Liver (tissue), 9 donors: ENCODE measurements around the gene INHBB. TPM values are rescaled to one million over a fixed set of nuclear protein-coding genes. Genes with fewer than 3 reads are reported as not detected.

Source experiments
- DNase-seq: peaks from one replicate; pipeline ENCODE4 v3.0.0-alpha.2; 2017; ENCODE audit warnings: low spot score
- H3K27ac ChIP-seq, 2 donors: one replicate each; pipeline ENCODE4 v1.7.0; 2013; ENCODE audit warnings: inconsistent platforms in 2 of 2, low read length in 2 of 2, control low read depth in 1 of 2, low read depth in 1 of 2, mild to moderate bottlenecking in 1 of 2
- H3K27me3 ChIP-seq, 4 donors: one replicate each; pipeline versions ENCODE4 v1.6.1 to v1.7.0; 2013; ENCODE audit warnings: low read length in 3 of 4, inconsistent platforms in 1 of 4, mild to moderate bottlenecking in 1 of 4, moderate library complexity in 1 of 4; ENCODE audit not compliant: control insufficient read depth in 4 of 4, insufficient read depth in 4 of 4
- H3K36me3 ChIP-seq, 4 donors: one replicate each; pipeline versions ENCODE4 v1.6.1 to v1.7.0; 2013; ENCODE audit warnings: low read length in 3 of 4, mild to moderate bottlenecking in 3 of 4, low read depth in 1 of 4, moderate library complexity in 1 of 4; ENCODE audit not compliant: control insufficient read depth in 4 of 4, insufficient read depth in 3 of 4
- H3K4me1 ChIP-seq, 4 donors: one replicate each; pipeline versions ENCODE4 v1.6.1 to v1.7.0; 2013; ENCODE audit warnings: low read length in 3 of 4, mild to moderate bottlenecking in 3 of 4, moderate library complexity in 1 of 4; ENCODE audit not compliant: control insufficient read depth in 4 of 4, insufficient read depth in 4 of 4
- H3K4me3 ChIP-seq, 3 donors: one replicate each; pipeline versions ENCODE4 v1.6.1 to v1.7.0; 2013; ENCODE audit warnings: low read length in 3 of 3, control low read depth in 1 of 3, low read depth in 1 of 3, mild to moderate bottlenecking in 1 of 3
- H3K9ac ChIP-seq, 2 donors: one replicate each; pipeline ENCODE4 v1.7.0; 2013; ENCODE audit warnings: low read length in 2 of 2, mild to moderate bottlenecking in 2 of 2, moderate library complexity in 2 of 2, control low read depth in 1 of 2, low read depth in 1 of 2
- H3K9me3 ChIP-seq, 4 donors: one replicate each; pipeline versions ENCODE4 v1.6.1 to v1.7.0; 2013; ENCODE audit warnings: low read length in 3 of 4; ENCODE audit not compliant: control insufficient read depth in 4 of 4
- EGR1 ChIP-seq, 2 donors: IDR thresholded peaks; 2 replicates each; pipeline ENCODE4 v1.6.1; 2016 to 2018; ENCODE audit warnings: antibody characterized with exemption in 2 of 2, low read depth in 2 of 2
- FOXA1 ChIP-seq: IDR thresholded peaks from 2 replicates; pipeline ENCODE4 v1.6.1; 2016; ENCODE audit warnings: antibody characterized with exemption
- FOXA2 ChIP-seq: IDR thresholded peaks from 2 replicates; pipeline ENCODE4 v1.6.1; 2016; ENCODE audit warnings: antibody characterized with exemption
- GABPA ChIP-seq, 2 donors: IDR thresholded peaks in 1 of 2; conservative IDR thresholded peaks in 1 of 2; 2 replicates each; pipeline ENCODE4 v1.6.1; 2016; ENCODE audit warnings: antibody characterized with exemption in 2 of 2, mild to moderate bottlenecking in 1 of 2, moderate library complexity in 1 of 2
- HNF4A ChIP-seq, 2 donors: conservative IDR thresholded peaks; 2 replicates each; pipeline ENCODE4 v1.6.1; 2016; ENCODE audit warnings: antibody characterized with exemption in 2 of 2, mild to moderate bottlenecking in 2 of 2
- HNF4G ChIP-seq: IDR thresholded peaks from 2 replicates; pipeline ENCODE4 v1.6.1; 2016; ENCODE audit warnings: antibody characterized with exemption
- JUND ChIP-seq, 2 donors: IDR thresholded peaks; 2 replicates each; pipeline ENCODE4 v1.6.1; 2016; ENCODE audit warnings: antibody characterized with exemption in 2 of 2
- NR2F2 ChIP-seq: IDR thresholded peaks from 2 replicates; pipeline ENCODE4 v1.6.1; 2016; ENCODE audit warnings: antibody characterized with exemption
- RAD21 ChIP-seq, 2 donors: IDR thresholded peaks; 2 replicates each; pipeline ENCODE4 v1.6.1; 2016; ENCODE audit warnings: antibody characterized with exemption in 2 of 2, mild to moderate bottlenecking in 2 of 2
- RXRA ChIP-seq, 2 donors: IDR thresholded peaks; 2 replicates each; pipeline ENCODE4 v1.6.1; 2017 to 2018; ENCODE audit warnings: antibody characterized with exemption in 2 of 2, mild to moderate bottlenecking in 1 of 2
- SP1 ChIP-seq: IDR thresholded peaks from 2 replicates; pipeline ENCODE4 v1.6.1; 2018; ENCODE audit warnings: antibody characterized with exemption, mild to moderate bottlenecking
- TAF1 ChIP-seq: conservative IDR thresholded peaks from 2 replicates; pipeline ENCODE4 v1.6.1; 2016; ENCODE audit warnings: antibody characterized with exemption, mild to moderate bottlenecking
- YY1 ChIP-seq: IDR thresholded peaks from 2 replicates; pipeline ENCODE4 v1.6.1; 2016; ENCODE audit warnings: antibody characterized with exemption, mild to moderate bottlenecking
- WGBS: extraction: QIAGEN DNeasy Blood & Tissue Kit; methylation state at CpG from one replicate; pipeline ENCODE4 v1.1.7; 2013; 5-methylcytosine and 5-hydroxymethylcytosine counted together
- polyA plus RNA-seq, 2 donors: library from polyadenylated mRNA; stranded (reverse) in 1 of 2; unstranded in 1 of 2; fragments of 200-250 nt in 1 of 2; fragments of >200 nt in 1 of 2; fragmentation: Nextera tagmentation in 1 of 2; extraction: Ambion mirVana in 1 of 2; gene quantifications; one replicate each; pipeline versions ENCODE4 v1.2.1 to v1.2.3, GENCODE V29; 2013 to 2015
- total RNA-seq, 2 donors: library from RNA; depleted of rRNA; stranded (reverse); fragments of >200 nt; gene quantifications; one replicate each; pipeline ENCODE4 v1.2.3, GENCODE V29; 2014
- TF ChIP-seq, protein P1 (sequence below): IDR thresholded peaks from 2 replicates; pipeline ENCODE4 v1.6.1; 2016; ENCODE audit warnings: antibody characterized with exemption
- TF ChIP-seq, protein P2 (sequence below): fragments of 150-350 bp; IDR thresholded peaks from 2 replicates; pipeline ENCODE4 v1.5.1; 2017; ENCODE audit warnings: improper control_type of control experiment, low read depth, low read length; ENCODE audit not compliant: missing input control
- TF ChIP-seq, protein P3 (sequence below): IDR thresholded peaks from 2 replicates; pipeline ENCODE4 v1.6.1; 2016; ENCODE audit warnings: antibody characterized with exemption
- TF ChIP-seq, protein P4 (sequence below): IDR thresholded peaks from 2 replicates; pipeline ENCODE4 v1.6.1; 2016; ENCODE audit warnings: antibody characterized with exemption, mild to moderate bottlenecking
- TF ChIP-seq, protein P5 (sequence below): IDR thresholded peaks from 2 replicates; pipeline ENCODE4 v1.6.1; 2016; ENCODE audit warnings: antibody characterized with exemption
- donor health status: healthy.
- donor health status: healthy.
- donor health status: healthy.
- donor health status: healthy.
- donor health status: healthy.

Gene INHBB
- total and polyA plus RNA-seq, 4 donors = 0.36 to 7.4 (median 2.1) TPM

DNA sequence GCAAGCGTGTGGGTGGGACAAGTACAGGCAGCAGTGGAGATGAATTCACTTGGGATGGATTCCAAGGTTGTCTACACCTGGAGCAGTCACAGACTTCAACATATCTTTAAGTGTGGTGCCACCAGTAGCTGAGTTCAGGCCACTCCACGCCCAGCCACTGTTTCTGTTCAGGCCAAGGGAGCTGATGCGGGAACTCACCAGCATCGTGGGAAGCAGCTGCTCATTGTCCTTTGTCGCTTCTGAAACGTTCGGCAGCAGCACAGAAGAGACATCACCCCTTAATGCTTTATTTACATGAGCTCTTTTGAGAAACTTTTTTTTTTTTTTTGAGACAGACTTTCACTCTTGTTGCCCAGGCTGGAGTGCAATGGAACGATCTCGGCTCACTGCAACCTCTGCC lies 19.9 kb upstream of the INHBB start (continued):
- TF ChIP-seq, protein P1, sequence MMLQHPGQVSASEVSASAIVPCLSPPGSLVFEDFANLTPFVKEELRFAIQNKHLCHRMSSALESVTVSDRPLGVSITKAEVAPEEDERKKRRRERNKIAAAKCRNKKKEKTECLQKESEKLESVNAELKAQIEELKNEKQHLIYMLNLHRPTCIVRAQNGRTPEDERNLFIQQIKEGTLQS = no peak

DNA sequence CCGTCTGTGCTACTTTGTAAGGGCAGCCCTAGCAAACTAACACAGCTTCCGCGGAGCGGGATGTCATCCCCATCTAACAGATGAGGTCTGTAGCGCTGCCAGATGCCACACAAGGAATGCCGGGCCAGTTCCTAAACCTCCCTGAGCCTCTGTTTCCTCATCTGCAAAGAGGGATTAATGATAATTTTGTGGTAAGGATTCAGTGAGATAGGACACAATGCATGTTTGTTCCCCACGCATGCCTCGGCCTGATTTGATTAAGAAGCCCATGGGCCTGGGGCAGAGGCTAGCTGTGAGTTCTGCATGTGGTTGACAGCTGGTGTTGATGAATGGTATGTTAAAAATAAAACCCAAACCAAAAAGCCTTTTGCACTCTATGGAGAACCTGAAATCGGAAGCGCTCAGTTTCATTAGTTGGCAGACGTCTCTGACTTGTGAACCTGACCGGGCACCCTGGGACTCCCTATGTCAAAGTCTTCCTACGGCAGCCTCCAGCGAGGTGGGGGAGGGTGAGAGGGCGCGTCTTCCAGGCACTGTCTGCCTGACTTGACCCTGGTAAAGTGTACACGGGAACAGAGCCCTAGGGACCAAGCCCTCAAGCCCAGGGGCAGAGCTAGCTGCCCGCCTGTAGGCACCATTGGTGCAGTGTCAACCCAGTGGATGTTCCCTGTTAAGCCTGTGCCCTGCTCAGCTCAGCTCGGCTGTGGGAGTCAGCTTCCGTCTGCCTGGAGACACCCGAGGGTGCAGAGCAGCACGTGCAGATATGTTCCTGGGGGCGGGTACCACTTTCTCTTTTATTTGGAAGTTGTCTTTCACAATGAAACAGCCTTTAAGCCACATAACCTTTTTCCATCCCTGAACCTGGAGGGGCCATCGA lies 14.8 kb upstream of the INHBB start:
- WGBS = 85% methylated on average over 24 of the region's 24 CpGs
- DNase-seq = no peak
- no peak overlapping the region for H3K27ac ChIP-seq

More for the DNA sequence above, 14.8 kb upstream of the INHBB start:
- Histone ChIP-seq H3K4me1 (no peaks in the 10 kb centered on the region), H3K27me3 (no peaks in the 10 kb centered on the region), H3K9ac (no peak overlapping the region), H3K4me3 (no peak overlapping the region), H3K9me3 (peaks cover 0 to 1% (median 0%) of the 10 kb centered on the region in 4 donors), H3K36me3 (no peaks in the 10 kb centered on the region)
- no peak for TF ChIP-seq NR2F2
- no peak for TF ChIP-seq FOXA1
- TF ChIP-seq, protein P2, sequence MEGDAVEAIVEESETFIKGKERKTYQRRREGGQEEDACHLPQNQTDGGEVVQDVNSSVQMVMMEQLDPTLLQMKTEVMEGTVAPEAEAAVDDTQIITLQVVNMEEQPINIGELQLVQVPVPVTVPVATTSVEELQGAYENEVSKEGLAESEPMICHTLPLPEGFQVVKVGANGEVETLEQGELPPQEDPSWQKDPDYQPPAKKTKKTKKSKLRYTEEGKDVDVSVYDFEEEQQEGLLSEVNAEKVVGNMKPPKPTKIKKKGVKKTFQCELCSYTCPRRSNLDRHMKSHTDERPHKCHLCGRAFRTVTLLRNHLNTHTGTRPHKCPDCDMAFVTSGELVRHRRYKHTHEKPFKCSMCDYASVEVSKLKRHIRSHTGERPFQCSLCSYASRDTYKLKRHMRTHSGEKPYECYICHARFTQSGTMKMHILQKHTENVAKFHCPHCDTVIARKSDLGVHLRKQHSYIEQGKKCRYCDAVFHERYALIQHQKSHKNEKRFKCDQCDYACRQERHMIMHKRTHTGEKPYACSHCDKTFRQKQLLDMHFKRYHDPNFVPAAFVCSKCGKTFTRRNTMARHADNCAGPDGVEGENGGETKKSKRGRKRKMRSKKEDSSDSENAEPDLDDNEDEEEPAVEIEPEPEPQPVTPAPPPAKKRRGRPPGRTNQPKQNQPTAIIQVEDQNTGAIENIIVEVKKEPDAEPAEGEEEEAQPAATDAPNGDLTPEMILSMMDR = no peak
- TF ChIP-seq, protein P3, sequence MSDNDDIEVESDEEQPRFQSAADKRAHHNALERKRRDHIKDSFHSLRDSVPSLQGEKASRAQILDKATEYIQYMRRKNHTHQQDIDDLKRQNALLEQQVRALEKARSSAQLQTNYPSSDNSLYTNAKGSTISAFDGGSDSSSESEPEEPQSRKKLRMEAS = no peak
- no peak for TF ChIP-seq SP1
- no peak for TF ChIP-seq HNF4A (conservative IDR thresholded peaks at IDR 0.05)
- no peak for TF ChIP-seq RAD21 (IDR thresholded peaks at IDR 0.05)
- no peak for TF ChIP-seq JUND (IDR thresholded peaks at IDR 0.05)
- no peak for TF ChIP-seq RXRA (IDR thresholded peaks at IDR 0.05)
- TF ChIP-seq, protein P4, sequence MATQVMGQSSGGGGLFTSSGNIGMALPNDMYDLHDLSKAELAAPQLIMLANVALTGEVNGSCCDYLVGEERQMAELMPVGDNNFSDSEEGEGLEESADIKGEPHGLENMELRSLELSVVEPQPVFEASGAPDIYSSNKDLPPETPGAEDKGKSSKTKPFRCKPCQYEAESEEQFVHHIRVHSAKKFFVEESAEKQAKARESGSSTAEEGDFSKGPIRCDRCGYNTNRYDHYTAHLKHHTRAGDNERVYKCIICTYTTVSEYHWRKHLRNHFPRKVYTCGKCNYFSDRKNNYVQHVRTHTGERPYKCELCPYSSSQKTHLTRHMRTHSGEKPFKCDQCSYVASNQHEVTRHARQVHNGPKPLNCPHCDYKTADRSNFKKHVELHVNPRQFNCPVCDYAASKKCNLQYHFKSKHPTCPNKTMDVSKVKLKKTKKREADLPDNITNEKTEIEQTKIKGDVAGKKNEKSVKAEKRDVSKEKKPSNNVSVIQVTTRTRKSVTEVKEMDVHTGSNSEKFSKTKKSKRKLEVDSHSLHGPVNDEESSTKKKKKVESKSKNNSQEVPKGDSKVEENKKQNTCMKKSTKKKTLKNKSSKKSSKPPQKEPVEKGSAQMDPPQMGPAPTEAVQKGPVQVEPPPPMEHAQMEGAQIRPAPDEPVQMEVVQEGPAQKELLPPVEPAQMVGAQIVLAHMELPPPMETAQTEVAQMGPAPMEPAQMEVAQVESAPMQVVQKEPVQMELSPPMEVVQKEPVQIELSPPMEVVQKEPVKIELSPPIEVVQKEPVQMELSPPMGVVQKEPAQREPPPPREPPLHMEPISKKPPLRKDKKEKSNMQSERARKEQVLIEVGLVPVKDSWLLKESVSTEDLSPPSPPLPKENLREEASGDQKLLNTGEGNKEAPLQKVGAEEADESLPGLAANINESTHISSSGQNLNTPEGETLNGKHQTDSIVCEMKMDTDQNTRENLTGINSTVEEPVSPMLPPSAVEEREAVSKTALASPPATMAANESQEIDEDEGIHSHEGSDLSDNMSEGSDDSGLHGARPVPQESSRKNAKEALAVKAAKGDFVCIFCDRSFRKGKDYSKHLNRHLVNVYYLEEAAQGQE = no peak
- TF ChIP-seq HNF4G = no peak
- TF ChIP-seq GABPA (IDR thresholded peaks at IDR 0.05 in 1 of 2, conservative IDR thresholded peaks at IDR 0.05 in 1 of 2) = no peak
- TF ChIP-seq EGR1 (IDR thresholded peaks at IDR 0.05; ENCODE audit: low read depth in 2 of 2) = no peak
- TF ChIP-seq FOXA2 = no peak
- no peak for TF ChIP-seq TAF1
- TF ChIP-seq, protein P1 = no peak
- TF ChIP-seq, protein P5, sequence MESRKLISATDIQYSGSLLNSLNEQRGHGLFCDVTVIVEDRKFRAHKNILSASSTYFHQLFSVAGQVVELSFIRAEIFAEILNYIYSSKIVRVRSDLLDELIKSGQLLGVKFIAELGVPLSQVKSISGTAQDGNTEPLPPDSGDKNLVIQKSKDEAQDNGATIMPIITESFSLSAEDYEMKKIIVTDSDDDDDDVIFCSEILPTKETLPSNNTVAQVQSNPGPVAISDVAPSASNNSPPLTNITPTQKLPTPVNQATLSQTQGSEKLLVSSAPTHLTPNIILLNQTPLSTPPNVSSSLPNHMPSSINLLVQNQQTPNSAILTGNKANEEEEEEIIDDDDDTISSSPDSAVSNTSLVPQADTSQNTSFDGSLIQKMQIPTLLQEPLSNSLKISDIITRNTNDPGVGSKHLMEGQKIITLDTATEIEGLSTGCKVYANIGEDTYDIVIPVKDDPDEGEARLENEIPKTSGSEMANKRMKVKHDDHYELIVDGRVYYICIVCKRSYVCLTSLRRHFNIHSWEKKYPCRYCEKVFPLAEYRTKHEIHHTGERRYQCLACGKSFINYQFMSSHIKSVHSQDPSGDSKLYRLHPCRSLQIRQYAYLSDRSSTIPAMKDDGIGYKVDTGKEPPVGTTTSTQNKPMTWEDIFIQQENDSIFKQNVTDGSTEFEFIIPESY = no peak
- no peak for TF ChIP-seq YY1
